HG03066 (cell line): ENCODE measurements around the gene SLC13A2.

Experiments
- ATAC-seq: cut with Tn5 transposase; IDR thresholded peaks from one replicate; pipeline ENCODE4 v1.9.1; 2021; ENCODE audit warnings: low read depth; ENCODE audit not compliant: unreplicated experiment

SLC13A2 gene

DNA sequence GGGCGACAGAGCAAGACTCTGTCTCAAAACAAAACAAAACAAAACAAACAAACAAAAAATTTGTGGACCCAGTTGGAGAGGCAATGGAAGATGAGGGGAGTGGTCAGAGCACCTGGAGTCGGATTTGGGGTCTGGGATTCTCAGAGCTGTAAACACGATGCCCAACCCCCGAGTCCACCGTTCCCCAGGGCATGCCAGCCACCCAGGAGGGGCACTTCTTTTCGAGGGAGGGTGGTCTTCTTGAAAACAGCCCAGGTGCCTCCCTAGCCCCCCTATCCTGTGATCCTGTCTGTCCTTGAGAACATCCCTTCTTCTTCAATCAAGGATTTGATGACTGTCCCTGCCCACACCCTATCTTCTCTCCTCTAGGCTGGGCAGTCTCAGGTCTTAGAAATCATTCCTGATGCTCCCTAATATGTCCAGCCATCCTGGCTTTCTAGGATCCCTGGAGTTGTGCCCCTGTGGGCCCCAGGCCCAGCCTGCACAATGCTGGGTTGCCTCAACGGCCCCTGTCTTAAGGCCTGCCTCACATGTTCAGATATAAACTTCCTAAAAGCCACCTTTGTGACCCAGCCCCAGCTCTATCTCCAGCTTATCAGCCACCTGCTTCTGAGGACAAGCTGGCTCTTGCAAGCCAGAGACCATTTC lies 3.1 kb upstream of the SLC13A2 start:
- no peak for ATAC-seq

DNA sequence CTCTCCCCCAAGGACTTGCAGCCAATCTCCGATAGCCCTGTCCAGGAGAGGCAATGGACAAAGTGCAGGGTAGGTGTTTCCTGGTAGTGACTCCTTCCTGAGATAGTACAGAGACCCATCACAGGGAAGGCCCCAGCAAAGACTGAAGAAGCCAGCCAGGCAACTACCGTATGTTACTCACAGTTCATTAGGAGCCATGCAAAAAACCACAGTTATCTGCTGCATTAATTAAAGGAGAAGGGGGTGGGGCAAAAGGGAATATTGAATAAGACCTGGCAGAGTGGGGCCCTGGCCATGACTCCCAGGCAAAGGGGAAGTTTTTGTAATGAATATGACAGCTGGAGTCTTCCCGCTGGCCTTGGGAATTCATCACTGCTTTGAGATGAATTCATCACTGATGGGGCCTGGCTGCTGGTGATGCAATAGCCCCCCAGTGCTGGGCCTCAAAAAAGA lies 2.5 kb upstream of the SLC13A2 start:
- ATAC-seq = no peak

DNA sequence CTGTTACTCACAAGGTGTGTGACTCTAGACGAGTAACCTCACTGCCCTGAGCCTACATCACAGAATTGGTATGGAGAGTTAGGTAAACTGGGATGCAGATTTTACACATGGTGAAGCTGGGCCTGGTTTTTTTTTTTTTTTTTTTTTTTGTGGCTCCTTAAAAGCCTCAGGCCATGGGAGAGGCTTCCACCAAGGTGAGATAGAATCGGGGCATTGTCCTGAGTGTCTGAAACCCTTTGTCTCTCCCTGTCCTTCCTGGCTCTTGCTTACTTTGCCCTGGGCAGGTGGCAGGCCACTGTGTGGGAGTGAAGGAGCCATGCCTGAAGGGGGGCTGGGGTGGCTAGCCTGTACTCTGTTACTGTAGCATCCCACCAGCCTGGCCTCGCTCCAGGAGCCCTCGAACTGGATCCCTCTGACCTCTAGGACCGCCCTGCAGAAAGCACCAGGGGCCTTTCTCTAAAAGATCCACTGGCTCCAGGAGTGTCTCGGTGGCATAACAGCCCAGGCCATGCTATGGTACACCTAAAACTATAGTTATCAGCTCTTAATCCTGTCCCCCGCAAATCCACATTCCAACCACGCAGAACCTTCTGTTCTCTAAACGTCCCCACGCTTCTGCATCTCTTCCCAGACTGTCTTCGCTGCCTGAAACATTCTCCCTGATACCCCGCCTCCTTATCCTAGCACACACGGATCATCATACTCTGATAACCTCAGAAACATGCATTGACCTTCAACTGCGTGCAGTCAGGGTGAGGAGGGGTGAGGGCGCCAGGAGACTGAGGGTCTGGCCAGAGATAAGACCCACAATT lies 1.7 kb upstream of the SLC13A2 start:
- ATAC-seq = no peak

DNA sequence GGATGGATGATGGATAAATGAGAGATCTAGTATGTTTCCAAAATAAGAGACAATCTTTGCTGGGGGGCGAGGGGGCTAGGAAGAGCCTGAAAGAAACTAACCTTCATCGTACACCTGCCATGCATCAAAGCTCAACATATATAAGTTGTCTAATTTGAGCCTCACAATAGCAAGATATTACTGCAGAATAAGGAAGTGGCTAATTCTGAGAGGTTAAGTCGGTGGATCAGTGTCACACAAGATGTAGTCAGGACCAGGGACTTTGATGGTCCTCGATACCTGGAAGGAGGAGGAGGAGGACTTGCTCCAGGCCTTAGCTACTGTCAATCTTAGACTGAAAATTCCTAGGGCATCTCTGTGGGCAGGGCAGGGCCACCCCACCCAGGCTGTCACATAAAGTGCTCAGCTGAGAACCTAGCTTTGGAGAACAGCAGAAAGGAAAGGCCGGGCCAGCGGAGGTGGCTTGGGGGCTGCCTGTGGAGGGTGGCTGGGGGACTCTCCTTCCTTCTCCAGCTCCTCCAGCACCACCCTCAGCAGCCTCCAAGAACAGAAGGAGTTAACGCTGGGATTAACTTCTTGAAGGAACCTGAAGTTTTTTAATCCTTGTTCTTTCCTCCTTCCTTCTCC lies 460 bp upstream of the SLC13A2 start:
- no peak for ATAC-seq

DNA sequence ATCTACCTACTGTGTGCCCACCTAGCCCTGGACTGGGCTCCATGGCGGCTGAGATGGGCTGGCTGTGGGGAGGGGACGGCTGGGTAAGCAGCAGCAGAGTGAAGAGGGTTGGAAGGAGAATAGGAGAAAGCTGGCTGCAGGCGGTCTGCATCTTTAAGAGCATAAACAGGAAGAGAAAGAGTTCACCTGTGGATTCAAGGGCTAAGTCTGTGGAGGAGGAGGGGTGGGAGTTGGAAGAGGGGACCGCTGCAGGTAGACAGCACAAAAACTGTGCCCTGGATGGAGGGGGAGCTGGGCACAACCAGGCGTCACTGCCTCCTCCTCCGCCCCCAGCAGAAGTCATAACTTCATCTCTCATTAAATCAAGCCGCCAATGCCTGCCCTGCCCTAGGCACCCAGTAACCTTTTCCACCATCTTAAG lies 677 bp downstream of the SLC13A2 start:
- no peak for ATAC-seq

DNA sequence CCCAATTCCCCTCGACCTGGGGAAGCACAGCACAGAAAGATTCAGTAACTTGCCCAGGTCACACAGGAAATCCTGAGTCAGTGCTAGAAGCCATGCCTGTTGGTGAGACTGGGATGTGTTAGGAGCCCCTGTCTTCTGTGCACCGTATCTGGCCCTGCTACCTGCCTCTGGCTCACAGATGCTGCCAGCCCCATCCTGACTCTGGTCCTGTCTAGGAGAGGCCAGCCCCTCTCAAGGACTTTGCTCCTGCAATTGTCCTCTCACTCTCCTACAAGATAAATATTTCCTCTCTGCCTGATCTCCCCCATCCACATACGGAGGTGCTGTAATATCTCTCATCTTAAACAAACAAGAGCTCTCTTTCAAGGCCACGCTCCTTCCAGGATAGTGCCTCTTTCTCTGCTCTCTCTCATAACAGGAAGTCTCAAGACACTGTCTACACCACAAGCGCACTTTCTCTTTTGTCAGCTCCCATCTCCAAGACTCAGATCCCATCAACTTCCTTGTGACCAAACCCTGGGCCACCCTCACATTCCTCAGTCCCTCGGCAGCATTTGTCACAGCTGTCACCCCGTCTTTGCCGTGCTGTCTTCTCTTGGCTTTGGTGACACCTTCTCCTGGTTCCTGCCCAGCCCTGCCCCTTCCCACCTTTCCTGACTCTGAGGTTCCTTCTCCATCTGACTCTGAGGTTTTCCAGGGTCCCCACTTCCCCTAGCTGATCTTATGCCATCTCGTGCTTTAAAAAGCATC lies 1.9 kb downstream of the SLC13A2 start:
- ATAC-seq = no peak

DNA sequence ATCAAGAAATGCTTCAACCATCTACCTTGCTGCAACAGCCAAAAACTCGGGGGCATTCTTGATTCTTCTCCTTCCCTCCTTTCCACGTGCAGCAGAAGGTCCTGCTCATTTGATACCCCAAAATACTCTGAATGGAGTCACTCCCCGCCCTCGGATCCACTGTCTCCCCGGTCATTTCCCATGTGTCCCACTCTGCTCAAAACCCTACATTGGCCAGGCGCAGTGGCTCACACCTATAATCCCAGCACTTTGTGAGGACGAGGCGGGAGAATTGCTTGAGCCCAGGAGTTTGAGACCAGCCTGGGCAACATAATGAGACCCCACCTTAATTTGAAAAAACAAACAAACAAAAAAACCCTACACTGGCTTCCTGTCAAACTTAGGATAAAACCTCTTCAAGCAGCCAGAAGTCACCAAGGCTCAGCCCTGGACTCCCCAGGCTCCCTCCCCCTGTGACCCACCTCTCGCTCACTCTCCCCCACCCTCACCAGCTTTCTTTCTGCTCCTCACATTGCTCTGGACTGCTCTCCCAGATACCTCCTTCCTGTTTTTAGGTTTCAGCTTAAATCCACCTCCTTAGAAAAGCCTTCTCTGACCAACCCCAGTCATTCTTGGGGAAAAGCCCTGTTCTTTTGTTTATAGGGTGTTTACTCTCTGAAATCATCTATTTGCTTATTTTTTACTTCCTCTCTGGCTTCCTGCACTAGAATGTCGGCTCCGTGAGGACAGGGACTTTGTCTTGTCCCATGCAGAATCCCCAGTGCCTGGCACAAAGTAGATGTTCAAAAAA lies 2.8 kb downstream of the SLC13A2 start:
- no peak for ATAC-seq

DNA sequence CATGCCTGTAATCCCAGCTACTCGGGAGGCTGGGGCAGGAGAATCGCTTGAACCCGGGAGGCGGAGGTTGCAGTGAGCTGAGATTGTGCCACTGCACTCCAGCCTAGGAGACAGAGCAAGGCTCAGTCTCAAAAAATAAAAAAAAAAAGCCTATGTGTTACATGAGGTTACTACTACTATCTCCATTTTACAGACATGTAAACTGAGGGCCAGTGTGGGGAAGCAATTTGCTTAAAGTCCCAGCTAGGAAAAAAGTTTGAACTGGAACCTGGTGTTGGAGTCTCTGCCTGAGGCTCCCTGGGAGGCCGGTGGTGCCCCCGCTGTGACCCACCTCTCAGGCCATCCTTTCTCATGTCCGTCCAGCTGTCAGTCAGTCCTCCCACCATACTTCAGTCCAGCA lies 4.5 kb downstream of the SLC13A2 start:
- ATAC-seq = no peak

DNA sequence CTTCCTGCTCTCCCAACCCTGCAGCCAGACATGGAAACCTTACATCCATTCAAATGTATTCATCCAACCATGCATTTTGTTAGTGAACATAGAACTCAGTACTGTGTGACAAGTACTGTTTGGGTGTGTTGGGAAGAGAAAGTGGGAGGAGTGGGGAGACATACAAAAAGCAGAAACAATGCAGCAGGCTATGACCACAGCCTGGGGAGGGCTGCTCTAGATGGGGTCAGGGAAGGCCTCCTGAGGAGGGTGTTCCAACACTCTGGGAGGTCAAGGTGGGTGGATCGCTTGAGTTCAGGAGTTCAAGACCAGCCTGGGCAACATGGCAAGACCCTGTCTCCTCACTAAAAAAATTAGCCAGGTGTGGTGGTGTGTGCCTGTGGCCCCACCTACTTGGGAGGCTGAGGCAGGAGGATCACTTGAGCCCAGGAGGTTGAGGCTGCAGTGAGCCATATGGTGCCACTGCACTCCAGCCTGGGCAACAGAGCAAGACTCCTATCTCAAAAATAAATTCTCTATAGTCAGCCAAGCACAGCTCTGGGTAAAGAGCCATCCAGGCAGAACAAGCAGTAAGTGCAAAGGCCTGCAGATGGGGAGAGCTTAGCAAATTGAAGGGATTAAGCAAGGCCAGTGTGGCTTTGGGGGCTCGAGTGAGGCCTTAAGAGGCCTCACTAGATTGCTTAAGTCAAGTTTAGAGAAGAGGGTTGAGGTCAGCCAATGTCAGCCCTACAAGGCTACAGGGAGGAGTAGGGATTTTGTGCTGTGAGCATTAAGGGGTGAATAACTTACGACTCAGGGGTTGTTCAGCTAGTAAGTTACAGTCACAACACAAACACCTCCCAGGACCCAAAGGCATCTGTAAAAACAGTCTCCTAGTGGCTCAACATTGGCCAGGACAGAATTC lies 5.5 kb downstream of the SLC13A2 start:
- no peak for ATAC-seq

DNA sequence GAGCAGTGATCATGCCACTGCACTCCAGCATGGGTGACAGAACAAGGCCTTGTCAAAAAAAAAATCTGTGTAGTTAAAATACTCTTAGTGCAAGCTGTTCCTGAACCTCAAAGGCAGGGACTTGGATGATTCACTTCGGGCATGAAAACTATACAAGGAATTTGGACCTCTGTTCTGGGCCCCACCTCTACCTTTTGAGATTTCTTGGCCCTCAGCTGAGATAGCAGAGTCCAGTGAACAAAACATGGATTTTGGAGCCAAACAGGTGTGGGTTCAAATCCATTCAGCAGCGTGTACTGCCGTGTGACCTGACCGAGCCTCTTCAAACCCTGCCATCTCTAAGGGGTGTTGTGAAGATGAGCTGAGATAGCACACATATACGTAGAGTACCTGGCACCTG lies 6.8 kb downstream of the SLC13A2 start:
- no peak for ATAC-seq

DNA sequence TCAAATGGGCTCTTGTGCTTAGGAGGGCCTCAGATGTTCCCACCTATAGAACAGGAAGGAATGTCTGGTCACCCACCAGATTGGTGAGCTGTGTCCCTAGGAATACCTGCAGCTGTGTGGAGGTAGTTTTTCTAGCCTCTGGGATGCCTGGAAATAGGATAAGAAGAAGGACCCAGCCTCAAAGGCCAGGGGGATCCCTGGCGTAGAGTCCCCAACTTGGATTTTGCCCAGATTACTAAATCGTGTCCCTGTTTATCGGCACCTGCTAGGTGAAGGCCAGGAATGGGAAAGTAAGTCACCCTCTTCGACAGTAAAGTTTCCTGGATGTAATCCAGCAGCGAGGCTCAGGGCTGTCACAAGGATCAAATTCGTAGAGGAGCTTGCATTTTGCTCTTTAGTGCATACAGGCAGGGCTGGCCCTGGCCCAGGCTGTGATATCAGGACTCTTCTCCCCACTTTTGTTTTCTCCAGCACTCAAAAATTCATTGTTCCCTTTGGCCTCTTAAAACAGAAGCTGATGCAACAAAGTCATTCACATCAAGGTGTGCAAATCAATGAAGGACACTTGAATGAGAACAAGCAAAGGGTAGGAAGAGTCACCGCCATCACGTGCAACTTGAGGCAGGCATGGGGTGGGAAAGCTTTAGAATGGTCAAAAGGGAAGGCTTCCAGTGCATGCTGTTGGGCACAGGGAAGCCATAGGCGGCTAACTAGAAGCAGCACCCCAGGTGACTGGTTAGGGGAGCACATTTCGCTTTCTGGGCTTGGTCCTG lies 7.5 kb downstream of the SLC13A2 start:
- no peak for ATAC-seq

DNA sequence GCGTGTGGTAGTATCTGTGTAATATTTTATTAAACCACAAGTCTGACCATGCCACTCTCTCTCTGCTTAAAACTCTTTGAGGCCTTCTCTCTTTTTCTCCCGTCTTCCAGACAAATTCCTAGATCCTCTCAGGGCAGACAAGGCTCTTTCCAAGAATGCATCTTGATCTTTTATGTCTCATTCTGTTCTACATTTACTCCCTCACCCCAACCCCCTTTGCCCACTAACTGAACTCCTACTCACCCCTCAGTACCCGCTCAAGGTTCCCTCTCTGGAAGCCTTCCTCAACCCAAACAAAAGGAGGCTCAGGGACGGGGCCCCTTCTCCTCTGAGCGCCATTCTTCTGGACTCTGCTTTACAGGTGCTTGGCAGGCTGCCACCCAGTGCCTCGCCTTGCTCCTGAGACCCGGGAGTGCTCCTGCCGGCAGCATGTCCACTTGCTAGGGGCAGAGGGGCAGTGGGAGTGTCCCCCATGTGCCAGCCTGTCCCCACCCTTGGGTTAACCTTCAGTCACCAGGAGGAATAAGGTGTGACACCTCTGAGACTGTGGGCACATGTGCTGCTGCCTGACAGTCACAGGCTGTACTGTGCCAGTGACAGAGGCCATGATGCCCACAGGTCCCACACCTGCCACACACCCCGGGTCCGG lies 9.2 kb downstream of the SLC13A2 start:
- no peak for ATAC-seq

DNA sequence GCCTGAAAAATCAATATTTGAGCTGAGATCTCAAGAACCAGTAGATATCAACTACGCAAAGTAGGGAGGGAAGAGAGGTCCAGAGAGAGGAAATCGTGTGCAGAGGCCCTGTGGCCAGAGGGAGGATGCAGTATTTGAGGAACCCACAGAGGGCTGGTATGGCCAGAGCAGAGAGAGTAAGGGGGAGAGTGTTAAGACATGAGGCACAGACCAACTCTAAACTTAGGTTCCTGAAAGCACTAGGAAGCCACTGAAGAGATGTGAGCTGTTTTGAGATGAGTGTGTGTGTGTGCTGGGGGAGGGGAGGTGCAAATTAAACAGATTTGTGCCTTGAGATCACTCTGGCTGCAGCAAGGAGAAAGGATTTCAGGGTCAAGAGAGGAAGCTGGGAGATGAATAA lies 10.9 kb downstream of the SLC13A2 start:
- peak; percentile 79 for ATAC-seq

DNA sequence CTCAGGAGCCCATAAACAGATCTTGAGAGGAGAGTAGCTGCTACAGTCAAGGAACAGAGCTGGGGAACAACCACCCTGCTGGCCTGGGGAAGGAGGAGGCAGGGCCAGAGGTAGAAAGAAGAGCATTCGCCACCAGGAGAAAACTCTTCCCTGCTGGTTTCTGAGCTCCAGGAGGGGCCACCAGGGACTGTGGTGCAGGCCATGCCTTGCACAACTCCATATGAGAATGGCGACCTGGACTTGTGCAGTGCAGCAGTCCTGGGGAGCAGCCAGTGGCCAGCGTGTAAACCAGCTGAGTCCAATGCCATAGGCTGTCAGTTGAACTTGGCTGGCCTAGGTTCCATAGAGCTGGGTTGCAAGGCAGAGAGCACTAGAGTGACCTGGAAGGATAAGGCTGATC lies 11.6 kb downstream of the SLC13A2 start:
- no peak for ATAC-seq

DNA sequence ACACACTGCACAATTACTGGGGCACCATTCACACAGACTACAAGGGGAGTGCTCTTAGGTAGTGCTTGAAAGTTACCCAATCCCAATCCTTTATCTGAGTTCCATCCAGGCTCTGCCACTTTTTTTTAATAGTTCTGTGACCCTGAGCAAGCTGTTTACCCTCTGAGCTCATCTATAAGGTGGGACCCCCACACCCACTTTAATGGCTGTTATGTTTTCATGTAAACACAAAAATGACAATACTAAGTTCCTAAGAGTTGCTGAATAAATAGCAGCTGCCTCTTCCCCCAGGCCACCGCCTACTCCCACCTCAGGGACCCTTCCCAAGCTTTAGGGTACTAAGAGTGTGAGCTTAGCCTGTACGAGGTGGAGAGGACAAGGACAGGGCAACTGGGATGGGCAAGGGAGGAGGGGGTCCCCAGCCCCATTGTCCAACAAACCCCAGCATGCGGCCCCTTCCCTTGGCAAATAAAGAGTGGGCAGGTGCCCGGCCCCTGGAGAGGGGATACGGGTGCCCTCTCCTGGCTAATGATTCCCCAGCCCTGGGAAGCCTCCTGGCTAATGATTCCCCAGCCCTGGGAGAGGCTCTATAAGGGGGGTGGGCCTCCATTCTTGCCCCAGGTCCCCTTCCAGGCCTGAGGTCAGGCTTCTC lies 14.6 kb downstream of the SLC13A2 start:
- no peak for ATAC-seq

DNA sequence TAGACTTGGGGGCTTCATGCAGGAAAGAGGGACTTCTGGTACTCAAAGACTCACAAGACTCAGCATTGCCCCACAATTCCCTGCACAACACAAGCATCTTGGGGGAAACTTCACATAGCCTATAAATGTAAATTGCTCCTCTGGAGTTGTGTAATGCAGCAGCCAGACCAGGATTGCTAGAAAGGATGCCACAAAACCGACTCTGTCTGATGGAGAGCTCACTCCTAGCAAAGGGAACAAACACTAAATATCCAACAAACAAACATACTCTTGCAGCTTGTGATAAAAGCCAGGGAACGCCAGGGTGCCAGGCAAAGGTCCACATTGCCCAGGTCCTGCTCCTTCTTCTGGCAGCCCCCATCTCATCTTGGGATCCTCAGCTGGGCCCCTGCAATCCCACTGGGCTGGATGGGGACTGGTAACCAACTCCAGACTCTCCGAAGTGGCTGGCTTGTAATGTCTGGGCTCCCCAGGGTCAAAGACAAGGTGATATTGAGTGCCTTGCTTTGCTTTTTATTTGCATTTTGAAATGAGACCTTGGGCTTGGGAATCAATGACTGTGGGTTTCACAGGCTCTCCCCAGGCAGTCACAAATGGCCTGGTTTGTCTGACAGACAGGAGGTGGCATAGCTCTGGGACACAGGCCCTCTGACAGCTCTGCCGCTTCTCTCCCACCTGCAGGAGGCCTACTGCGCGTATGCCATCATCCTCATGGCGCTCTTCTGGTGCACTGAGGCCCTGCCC lies 15.3 kb downstream of the SLC13A2 start:
- no peak for ATAC-seq

DNA sequence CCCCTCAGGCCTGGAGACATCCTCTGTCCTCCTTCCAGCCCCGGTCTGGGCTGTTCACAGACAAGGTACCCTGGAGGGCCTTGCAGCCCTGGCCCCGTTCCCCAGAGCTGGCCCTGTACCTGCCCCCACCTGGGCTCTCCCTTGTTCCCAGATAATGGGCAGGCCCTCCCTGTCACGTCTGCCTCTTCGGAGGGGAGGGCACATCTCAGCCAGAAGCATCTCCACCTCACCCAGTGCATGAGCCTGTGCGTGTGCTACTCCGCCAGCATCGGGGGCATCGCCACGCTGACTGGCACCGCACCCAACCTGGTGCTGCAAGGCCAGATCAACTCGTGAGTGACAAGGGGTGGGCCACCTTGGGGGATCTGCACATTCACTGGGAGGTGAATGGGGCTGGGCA lies 17.8 kb downstream of the SLC13A2 start:
- no peak for ATAC-seq
